Tibial nerve (tissue), 3 donors: ENCODE data around the gene TNFAIP6.

Experiments used
- POLR2A ChIP-seq, 2 donors: fragments of 450-650 bp; IDR thresholded peaks; one replicate each; pipeline ENCODE4 v1.6.1; 2017; ENCODE audit warnings: antibody characterized with exemption in 2 of 2, mild to moderate bottlenecking in 2 of 2, moderate library complexity in 2 of 2
- TF ChIP-seq, protein P1 (sequence below), 5 experiments: fragments of 200-600 bp in 3 of 5; fragments of 450-650 bp in 2 of 5; sonication (generic) in 3 of 5; IDR thresholded peaks; one replicate each; pipeline ENCODE4 v1.5.1; 2016 to 2019; ENCODE audit warnings: antibody characterized with exemption in 5 of 5, mild to moderate bottlenecking in 3 of 5, moderate library complexity in 2 of 5

GRCh38 chr2:151374436-151374835 is 17.0 kb downstream of the TNFAIP6 start:
- TF ChIP-seq, protein P1, sequence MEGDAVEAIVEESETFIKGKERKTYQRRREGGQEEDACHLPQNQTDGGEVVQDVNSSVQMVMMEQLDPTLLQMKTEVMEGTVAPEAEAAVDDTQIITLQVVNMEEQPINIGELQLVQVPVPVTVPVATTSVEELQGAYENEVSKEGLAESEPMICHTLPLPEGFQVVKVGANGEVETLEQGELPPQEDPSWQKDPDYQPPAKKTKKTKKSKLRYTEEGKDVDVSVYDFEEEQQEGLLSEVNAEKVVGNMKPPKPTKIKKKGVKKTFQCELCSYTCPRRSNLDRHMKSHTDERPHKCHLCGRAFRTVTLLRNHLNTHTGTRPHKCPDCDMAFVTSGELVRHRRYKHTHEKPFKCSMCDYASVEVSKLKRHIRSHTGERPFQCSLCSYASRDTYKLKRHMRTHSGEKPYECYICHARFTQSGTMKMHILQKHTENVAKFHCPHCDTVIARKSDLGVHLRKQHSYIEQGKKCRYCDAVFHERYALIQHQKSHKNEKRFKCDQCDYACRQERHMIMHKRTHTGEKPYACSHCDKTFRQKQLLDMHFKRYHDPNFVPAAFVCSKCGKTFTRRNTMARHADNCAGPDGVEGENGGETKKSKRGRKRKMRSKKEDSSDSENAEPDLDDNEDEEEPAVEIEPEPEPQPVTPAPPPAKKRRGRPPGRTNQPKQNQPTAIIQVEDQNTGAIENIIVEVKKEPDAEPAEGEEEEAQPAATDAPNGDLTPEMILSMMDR (IDR thresholded peaks at IDR 0.05), result no peak
- no peak for TF ChIP-seq POLR2A (IDR thresholded peaks at IDR 0.05)
